Bronchial epithelial cell (primary cell): ENCODE results near the gene ADIG. TPM values are rescaled to one million over a fixed set of nuclear protein-coding genes. Genes with fewer than 3 reads are reported as not detected.

Source experiments
- DNase-seq: peaks from one replicate; pipeline ENCODE4 v3.0.0-alpha.2; 2010; ENCODE audit warnings: low read depth
- FAIRE-seq: peaks from 2 replicates; lab custom pipeline; 2011; peaks lifted over from hg19 to GRCh38; lab: Jason Lieb, UNC
- H3K27me3 ChIP-seq: 2 replicates; pipeline ENCODE4 v1.5.1; 2011; ENCODE audit warnings: low read length; ENCODE audit not compliant: control insufficient read depth, insufficient read depth
- H3K36me3 ChIP-seq: 2 replicates; pipeline ENCODE4 v1.5.1; 2011; ENCODE audit warnings: low read length; ENCODE audit not compliant: control insufficient read depth, insufficient read depth
- H3K4me3 ChIP-seq: 2 replicates; pipeline ENCODE4 v1.5.1; 2011; ENCODE audit warnings: mild to moderate bottlenecking, low read depth, low read length, control low read depth
- CTCF ChIP-seq: IDR thresholded peaks from 2 replicates; pipeline ENCODE4 v1.5.1; 2011; ENCODE audit warnings: mild to moderate bottlenecking, moderate library complexity, low read length, control low read depth, inconsistent platforms; ENCODE audit not compliant: insufficient read depth, severe bottlenecking
- total RNA-seq: library from RNA; depleted of rRNA; stranded (reverse); fragments of >200 nt; gene quantifications from 2 replicates; pipeline ENCODE4 v1.2.1, GENCODE V29; 2014

Gene ADIG
- total RNA-seq, 1 donor from 2014 or later: not detected

GRCh38 chr20:38625896-38626295 lies 44.9 kb downstream of the ADIG start:
- peaks cover 10% of the 10 kb centered on the region for H3K36me3 ChIP-seq
- DNase-seq: no peak
- no peak overlapping the region for H3K4me3 ChIP-seq
- FAIRE-seq: no peak
- no peak for TF ChIP-seq CTCF
- H3K27me3 ChIP-seq: no peaks in the 10 kb centered on the region

GRCh38 chr20:38626921-38627659 lies 46.1 kb downstream of the ADIG start:
- H3K36me3 ChIP-seq: peaks cover 10% of the 10 kb centered on the region
- no peak for TF ChIP-seq CTCF
- no peaks in the 10 kb centered on the region for H3K27me3 ChIP-seq
- no peak overlapping the region for H3K4me3 ChIP-seq
- DNase-seq (no peak), FAIRE-seq (no peak)

GRCh38 chr20:38628580-38629470 lies 47.8 kb downstream of the ADIG start:
- FAIRE-seq (no peak), DNase-seq (no peak)
- no peak for TF ChIP-seq CTCF
- Histone ChIP-seq H3K4me3 (no peak overlapping the region), H3K27me3 (no peaks in the 10 kb centered on the region), H3K36me3 (peaks cover 10% of the 10 kb centered on the region)

- FAIRE-seq (no peak), DNase-seq (no peak)
- H3K27me3 ChIP-seq: no peaks in the 10 kb centered on the region
- peaks cover 8% of the 10 kb centered on the region for H3K36me3 ChIP-seq
- no peak overlapping the region for H3K4me3 ChIP-seq
- no peak for TF ChIP-seq CTCF
Measured at GRCh38 chr20:38629979-38630378, 49.0 kb downstream of the ADIG start.

GRCh38 chr20:38630727-38631126 lies 49.7 kb downstream of the ADIG start:
- Histone ChIP-seq H3K4me3 (no peak overlapping the region), H3K27me3 (no peaks in the 10 kb centered on the region), H3K36me3 (peaks cover 8% of the 10 kb centered on the region)
- DNase-seq (no peak), FAIRE-seq (no peak)
- no peak for TF ChIP-seq CTCF
